Measurements from ENCODE around the gene CYP1A2. TPM values are rescaled to one million over a fixed set of nuclear protein-coding genes. Genes with fewer than 3 reads are reported as not detected.

Gene CYP1A2
- total and polyA plus RNA-seq, 2 of the 13 experiments (the other 11 are each of a cell fraction or from before 2014, with no cell fraction given), result 0.07 TPM; not detected in 1

GRCh38 chr15:74723754-74724334 is 24.8 kb upstream of the CYP1A2 start (continued):
- no peak for TF ChIP-seq FUBP1 (CRISPR knock-in tag; IDR thresholded peaks at IDR 0.05; ENCODE audit: borderline replicate concordance)
- no peak; the same call in 1 of the 2 replicates for TF ChIP-seq ZNF501 (CRISPR knock-in tag; IDR thresholded peaks at IDR 0.05)
- no peak for TF ChIP-seq THRA (CRISPR knock-in tag; IDR thresholded peaks at IDR 0.05; ENCODE audit: borderline replicate concordance)
- TF ChIP-seq SNAPC5 (CRISPR knock-in tag; IDR thresholded peaks at IDR 0.05; ENCODE audit: borderline replicate concordance), result no peak
- TF ChIP-seq KLF13 (CRISPR knock-in tag; IDR thresholded peaks at IDR 0.05), result no peak
- no peak for TF ChIP-seq MNT (IDR thresholded peaks at IDR 0.05)
- no peak for TF ChIP-seq SNAI1 (CRISPR knock-in tag; IDR thresholded peaks at IDR 0.05; ENCODE audit: borderline replicate concordance)
- TF ChIP-seq NR2F2 (IDR thresholded peaks at IDR 0.05; ENCODE audit: borderline replicate concordance, low read depth), result no peak
- no peak for TF ChIP-seq IRF2 (CRISPR knock-in tag; IDR thresholded peaks at IDR 0.05)
- no peak for TF ChIP-seq ZNF30 (CRISPR knock-in tag; IDR thresholded peaks at IDR 0.05)
- no peak for TF ChIP-seq ZNF510 (CRISPR knock-in tag; IDR thresholded peaks at IDR 0.05; ENCODE audit: low read depth)
- TF ChIP-seq ZNF766 (CRISPR knock-in tag; IDR thresholded peaks at IDR 0.05; ENCODE audit: borderline replicate concordance), result no peak
- TF ChIP-seq KMT2A (CRISPR knock-in tag; IDR thresholded peaks at IDR 0.05), result no peak
- no peak for TF ChIP-seq E2F2 (CRISPR knock-in tag; IDR thresholded peaks at IDR 0.05; ENCODE audit: borderline replicate concordance)
- TF ChIP-seq KLF16 (CRISPR knock-in tag; IDR thresholded peaks at IDR 0.05), result no peak
- TF ChIP-seq ZNF850 (CRISPR knock-in tag; conservative IDR thresholded peaks at IDR 0.05), result no peak
- TF ChIP-seq KDM2A (CRISPR knock-in tag; IDR thresholded peaks at IDR 0.05; ENCODE audit: borderline replicate concordance, low read depth), result no peak
- no peak for TF ChIP-seq HNRNPUL1 (IDR thresholded peaks at IDR 0.05; ENCODE audit: low read depth, low read length)
- TF ChIP-seq ZNF10 (CRISPR knock-in tag; IDR thresholded peaks at IDR 0.05; ENCODE audit: borderline replicate concordance, low read depth), result no peak
- TF ChIP-seq NFYC (CRISPR knock-in tag; IDR thresholded peaks at IDR 0.05), result no peak
- no peak for TF ChIP-seq CERS6 (CRISPR knock-in tag; IDR thresholded peaks at IDR 0.05)
- no peak for TF ChIP-seq MED8 (CRISPR knock-in tag; IDR thresholded peaks at IDR 0.05; ENCODE audit: insufficient replicate concordance)
- TF ChIP-seq SMYD3 (CRISPR knock-in tag; IDR thresholded peaks at IDR 0.05), result no peak
- TF ChIP-seq HDAC6 (IDR thresholded peaks at IDR 0.05; ENCODE audit: low read depth, low read length), result no peak
